ENCODE data around the gene EHMT1. TPM values are rescaled to one million over a fixed set of nuclear protein-coding genes. Genes with fewer than 3 reads are reported as not detected.

EHMT1 gene
- total and polyA plus RNA-seq, 2 of the 8 experiments (the other 6 are each of a cell fraction or from before 2014, with no cell fraction given), result 95.7 to 163 TPM

GRCh38 chr9:137672907-137673791 lies 54.3 kb downstream of the EHMT1 start:
- no peak overlapping the region for H2BK120ac ChIP-seq (replicated peaks; ENCODE audit: low read depth, low read length)
- peak overlapping the region; percentile 84; the same call in 1 of the 2 replicates for H2BK15ac ChIP-seq (ENCODE audit: low read length)
- TF ChIP-seq RAD21 (IDR thresholded peaks at IDR 0.05 in 1 of 2, conservative IDR thresholded peaks at IDR 0.05 in 1 of 2; ENCODE audit: low read depth in 2 of 2, low read length in 2 of 2) (peak; percentile 90 to 91), MAFK (IDR thresholded peaks at IDR 0.05; ENCODE audit: low read depth, low read length) (no peak), GABPA (IDR thresholded peaks at IDR 0.05; ENCODE audit: borderline replicate concordance, insufficient read depth, low read length) (no peak), CTCF (IDR thresholded peaks at IDR 0.05; ENCODE audit: control extremely low read depth in 1 of 3, insufficient read depth in 1 of 3, low read depth in 1 of 3, low read length in 3 of 3) (peak; percentile 30 to 82 (median 79))
- TF ChIP-seq, protein P1, sequence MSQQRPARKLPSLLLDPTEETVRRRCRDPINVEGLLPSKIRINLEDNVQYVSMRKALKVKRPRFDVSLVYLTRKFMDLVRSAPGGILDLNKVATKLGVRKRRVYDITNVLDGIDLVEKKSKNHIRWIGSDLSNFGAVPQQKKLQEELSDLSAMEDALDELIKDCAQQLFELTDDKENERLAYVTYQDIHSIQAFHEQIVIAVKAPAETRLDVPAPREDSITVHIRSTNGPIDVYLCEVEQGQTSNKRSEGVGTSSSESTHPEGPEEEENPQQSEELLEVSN (IDR thresholded peaks at IDR 0.05), result no peak
- peak overlapping the region; percentile 82 for H4K91ac ChIP-seq (replicated peaks; ENCODE audit: insufficient read length, low read length)
- no peak overlapping the region for H2AFZ ChIP-seq (ENCODE audit: low read length)
- DNase-seq (ENCODE audit: low read depth in 1 of 2, low spot score in 2 of 2), result no peak
- peak overlapping the region; percentile 93; the same call in 1 of the 2 replicates for H2BK5ac ChIP-seq (ENCODE audit: low read depth, low read length)
- H2BK20ac ChIP-seq (ENCODE audit: low read length), result no peak overlapping the region
- H3K79me1 ChIP-seq (ENCODE audit: low read depth, low read length), result peaks cover 8% of the 10 kb centered on the region
- peaks cover 2% of the 10 kb centered on the region; the same call in 1 of the 2 replicates for H3K23me2 ChIP-seq (ENCODE audit: low read depth, low read length)
- no peak overlapping the region for H4K5ac ChIP-seq (ENCODE audit: insufficient read length, low read depth, low read length)
- peaks cover 24 to 46% (median 30%) of the 10 kb centered on the region in 4 experiments for H3K4me1 ChIP-seq (replicated peaks in 1 of 4; ENCODE audit: control insufficient read depth in 3 of 4, insufficient read depth in 4 of 4, low read length in 3 of 4)
- FAIRE-seq, result no peak
- no peak overlapping the region for H3K23ac ChIP-seq (ENCODE audit: insufficient read length)
- no peak overlapping the region; a peak in 1 of 4 replicates for H3K4me2 ChIP-seq (ENCODE audit: insufficient read depth in 1 of 2, low read depth in 2 of 2, low read length in 2 of 2)
- H3K79me2 ChIP-seq (ENCODE audit: control insufficient read depth in 1 of 2, insufficient read depth in 2 of 2, low read length in 2 of 2), result peaks cover 9 to 86% of the 10 kb centered on the region in 2 experiments
- H3K4ac ChIP-seq (replicated peaks; ENCODE audit: insufficient read length, low read depth, low read length), result peak overlapping the region; percentile 24
- peak overlapping the region; percentile 90; the same call in 1 of the 2 replicates for H2AK5ac ChIP-seq (ENCODE audit: low read depth, low read length)
- peak overlapping the region; percentile 85 for H3K18ac ChIP-seq (ENCODE audit: extremely low read depth, low read length)
- H3K27ac ChIP-seq (ENCODE audit: low read depth, low read length), result no peak overlapping the region
- ChIA-PET POLR2A (ENCODE audit: partially characterized antibody) (interaction anchor here (0.5 to 1.8 kb wide), 6 partner anchors 12 to 50 kb away, joined by 3 to 8 read pairs (median 3); no protein-coding TSS in a partner anchor), CTCF (ENCODE audit: partially characterized antibody) (interaction anchor here (0.6 to 7.0 kb wide), 42 partner anchors 8 to 339 kb away, joined by 3 to 98 read pairs (median 4); partner anchors contain the start of genes DPH7 and EHMT1)
- H3K36me3 ChIP-seq (ENCODE audit: control insufficient read depth in 2 of 4, insufficient read depth in 4 of 4, low read length in 3 of 4), result peaks cover 0 to 2% (median under 1%) of the 10 kb centered on the region in 4 experiments; a peak in 2 of 8 replicates
- H3K56ac ChIP-seq (replicated peaks; ENCODE audit: insufficient read length, low read depth, low read length), result no peak overlapping the region
- H3K14ac ChIP-seq (ENCODE audit: insufficient read length), result no peak overlapping the region
- H3K27me3 ChIP-seq (replicated peaks in 1 of 4; ENCODE audit: control insufficient read depth in 3 of 4, extremely low read depth in 1 of 4, insufficient read depth in 3 of 4, low read length in 3 of 4), result no peaks in the 10 kb centered on the region
- H3K9me3 ChIP-seq (ENCODE audit: insufficient read depth in 2 of 2, low read depth in 1 of 2, low read length in 1 of 2), result no peaks in the 10 kb centered on the region
- no peak overlapping the region for H3K4me3 ChIP-seq (ENCODE audit: extremely low read depth in 1 of 4, insufficient read depth in 2 of 4, low read depth in 3 of 4, low read length in 4 of 4)
- no peak overlapping the region for H3K9ac ChIP-seq (replicated peaks in 1 of 4; ENCODE audit: extremely low read depth in 1 of 4, low read depth in 3 of 4, low read length in 3 of 4)
- 68% methylated on average over 13 of the region's 13 CpGs; no CpG with 5 or more reads in 1 of the 2 experiments for WGBS, 2 experiments (ENCODE audit: extremely low coverage in 1 of 2, insufficient coverage in 1 of 2, insufficient read length in 1 of 2, insufficient replicate concordance in 2 of 2, low coverage in 1 of 2, low lambda C conversion rate in 2 of 2, missing lambda C conversion rate in 1 of 2)
- no peak overlapping the region for H4K8ac ChIP-seq (ENCODE audit: extremely low read depth, insufficient read depth, low read length)
- H2BK12ac ChIP-seq (ENCODE audit: low read depth, low read length), result peak overlapping the region; percentile 68
- H4K20me1 ChIP-seq (replicated peaks in 1 of 2; ENCODE audit: control insufficient read depth in 1 of 2, insufficient read depth in 2 of 2, low read length in 2 of 2), result peaks cover 11 to 20% of the 10 kb centered on the region in 2 experiments

Data from H1 (cell line).